ENCODE data around the gene SERPINB5. TPM values are rescaled to one million over a fixed set of nuclear protein-coding genes. Genes with fewer than 3 reads are reported as not detected.

Gene SERPINB5, protein sequence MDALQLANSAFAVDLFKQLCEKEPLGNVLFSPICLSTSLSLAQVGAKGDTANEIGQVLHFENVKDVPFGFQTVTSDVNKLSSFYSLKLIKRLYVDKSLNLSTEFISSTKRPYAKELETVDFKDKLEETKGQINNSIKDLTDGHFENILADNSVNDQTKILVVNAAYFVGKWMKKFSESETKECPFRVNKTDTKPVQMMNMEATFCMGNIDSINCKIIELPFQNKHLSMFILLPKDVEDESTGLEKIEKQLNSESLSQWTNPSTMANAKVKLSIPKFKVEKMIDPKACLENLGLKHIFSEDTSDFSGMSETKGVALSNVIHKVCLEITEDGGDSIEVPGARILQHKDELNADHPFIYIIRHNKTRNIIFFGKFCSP
- polyA plus RNA-seq (2011; rRNA removed) (not detected in 2 replicates), polyA minus RNA-seq (2011; rRNA and poly(A)+ RNA removed) (not detected in 2 replicates)

GRCh38 chr18:63476668-63477067 lies at the start of gene SERPINB5:
TSS of gene SERPINB5 (plus strand) at chr18:63476958. CDS start at chr18:63484429, 7,471 bp downstream.
- ChIA-PET CTCF (interaction anchor here (0.8 to 2.0 kb wide), 3 partner anchors 11 to 29 kb away, joined by 3 to 7 read pairs (median 3); no protein-coding TSS in a partner anchor), POLR2A (no interaction called here)
- Histone ChIP-seq H3K36me3 (ENCODE audit: control insufficient read depth, insufficient read depth, low read length) (no peaks in the 10 kb centered on the region), H3K4me3 (ENCODE audit: low read depth, low read length) (no peak within 1 kb of the TSS), H3K27me3 (ENCODE audit: control insufficient read depth, insufficient read depth, low read length) (peaks cover 2% of the 10 kb centered on the region; the same call in 1 of the 2 replicates)
- TF ChIP-seq, protein P1, sequence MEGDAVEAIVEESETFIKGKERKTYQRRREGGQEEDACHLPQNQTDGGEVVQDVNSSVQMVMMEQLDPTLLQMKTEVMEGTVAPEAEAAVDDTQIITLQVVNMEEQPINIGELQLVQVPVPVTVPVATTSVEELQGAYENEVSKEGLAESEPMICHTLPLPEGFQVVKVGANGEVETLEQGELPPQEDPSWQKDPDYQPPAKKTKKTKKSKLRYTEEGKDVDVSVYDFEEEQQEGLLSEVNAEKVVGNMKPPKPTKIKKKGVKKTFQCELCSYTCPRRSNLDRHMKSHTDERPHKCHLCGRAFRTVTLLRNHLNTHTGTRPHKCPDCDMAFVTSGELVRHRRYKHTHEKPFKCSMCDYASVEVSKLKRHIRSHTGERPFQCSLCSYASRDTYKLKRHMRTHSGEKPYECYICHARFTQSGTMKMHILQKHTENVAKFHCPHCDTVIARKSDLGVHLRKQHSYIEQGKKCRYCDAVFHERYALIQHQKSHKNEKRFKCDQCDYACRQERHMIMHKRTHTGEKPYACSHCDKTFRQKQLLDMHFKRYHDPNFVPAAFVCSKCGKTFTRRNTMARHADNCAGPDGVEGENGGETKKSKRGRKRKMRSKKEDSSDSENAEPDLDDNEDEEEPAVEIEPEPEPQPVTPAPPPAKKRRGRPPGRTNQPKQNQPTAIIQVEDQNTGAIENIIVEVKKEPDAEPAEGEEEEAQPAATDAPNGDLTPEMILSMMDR (IDR thresholded peaks at IDR 0.05; ENCODE audit: insufficient read depth, low read depth, low read length): no peak
- DNase-seq (ENCODE audit: low read depth): no peak

DNA sequence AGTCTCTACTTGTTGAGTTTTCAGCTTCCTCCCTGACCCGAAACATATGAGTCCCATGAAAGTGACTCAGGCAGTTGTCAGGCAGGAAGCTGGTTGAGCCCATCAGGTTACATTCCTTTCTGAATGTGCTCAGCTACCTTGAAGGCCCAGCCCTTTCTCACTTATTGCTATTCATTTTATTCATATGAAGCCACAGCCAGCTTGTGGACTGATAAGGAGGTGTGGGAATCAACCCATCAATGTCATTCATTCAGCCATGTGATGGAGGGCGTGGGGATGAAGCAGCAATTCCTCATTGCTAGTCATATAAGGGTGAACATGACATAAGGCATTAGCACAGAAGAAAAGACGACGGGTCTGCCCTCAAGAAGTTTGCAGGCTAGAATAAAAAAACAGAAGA lies 49.2 kb upstream of the SERPINB5 start:
- H3K27me3 ChIP-seq (ENCODE audit: control insufficient read depth, insufficient read depth, low read length): no peaks in the 10 kb centered on the region
- CTCF ChIA-PET: interaction anchor here (1.1 to 4.8 kb wide), 2 partner anchors 10 to 37 kb away, joined by 5 to 38 read pairs; no protein-coding TSS in a partner anchor
- TF ChIP-seq, protein P1 (IDR thresholded peaks at IDR 0.05; ENCODE audit: insufficient read depth, low read depth, low read length): no peak

DNA sequence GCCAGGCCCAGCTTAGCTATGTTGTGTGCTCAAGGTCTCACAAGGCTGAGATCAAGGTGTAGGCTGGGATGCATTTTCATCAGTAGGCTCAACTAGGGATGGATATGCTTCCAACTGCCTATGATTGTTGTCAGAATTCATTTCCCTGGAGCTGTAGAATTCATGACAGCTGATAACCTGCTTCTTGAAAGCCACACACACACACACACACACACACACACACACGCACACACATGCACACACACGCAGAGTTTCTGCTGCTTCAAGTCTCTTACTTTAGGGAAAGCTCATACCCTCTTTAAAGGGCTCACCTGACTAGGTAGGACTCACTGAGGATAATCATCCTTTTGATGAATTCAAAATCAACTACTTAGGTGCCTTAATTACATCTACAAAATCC lies 46.2 kb upstream of the SERPINB5 start:
- TF ChIP-seq, protein P1 (IDR thresholded peaks at IDR 0.05; ENCODE audit: insufficient read depth, low read depth, low read length): no peak
- peaks cover 2% of the 10 kb centered on the region; the same call in 1 of the 2 replicates for H3K27me3 ChIP-seq (ENCODE audit: control insufficient read depth, insufficient read depth, low read length)
- no peaks in the 10 kb centered on the region for H3K36me3 ChIP-seq (ENCODE audit: control insufficient read depth, insufficient read depth, low read length)
- DNase-seq (ENCODE audit: low read depth): no peak
- POLR2A ChIA-PET: no interaction called here
- CTCF ChIA-PET: no interaction called here
- H3K4me3 ChIP-seq (ENCODE audit: low read depth, low read length): no peak overlapping the region

More for the DNA sequence above, 49.2 kb upstream of the SERPINB5 start:
- POLR2A ChIA-PET: no interaction called here
- Histone ChIP-seq H3K4me3 (ENCODE audit: low read depth, low read length) (no peak overlapping the region), H3K36me3 (ENCODE audit: control insufficient read depth, insufficient read depth, low read length) (no peaks in the 10 kb centered on the region)
- DNase-seq (ENCODE audit: low read depth): no peak

DNA sequence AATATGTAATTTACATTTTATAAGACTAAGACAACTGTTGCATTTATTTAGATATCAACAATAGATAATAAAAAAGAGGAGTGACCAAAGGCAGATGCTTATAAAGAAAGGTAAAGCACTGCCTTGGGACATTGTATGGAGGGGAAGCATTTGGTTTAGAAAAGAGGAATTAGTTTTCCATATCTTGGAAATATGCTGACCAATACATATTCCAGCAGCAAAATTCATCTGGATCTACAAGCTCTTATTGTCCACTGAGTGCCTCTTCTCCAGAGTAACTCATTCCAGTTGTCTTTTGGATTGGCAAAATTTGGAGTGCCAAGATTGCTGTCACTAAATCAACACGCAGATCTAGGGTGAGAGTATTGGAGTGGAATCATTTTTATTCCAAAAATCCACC lies 45.6 kb upstream of the SERPINB5 start:
- Histone ChIP-seq H3K27me3 (ENCODE audit: control insufficient read depth, insufficient read depth, low read length) (peaks cover 2% of the 10 kb centered on the region; the same call in 1 of the 2 replicates), H3K36me3 (ENCODE audit: control insufficient read depth, insufficient read depth, low read length) (no peaks in the 10 kb centered on the region), H3K4me3 (ENCODE audit: low read depth, low read length) (no peak overlapping the region)
- TF ChIP-seq, protein P1 (IDR thresholded peaks at IDR 0.05; ENCODE audit: insufficient read depth, low read depth, low read length): no peak
- DNase-seq (ENCODE audit: low read depth): no peak
- CTCF ChIA-PET: no interaction called here
- POLR2A ChIA-PET: no interaction called here

DNA sequence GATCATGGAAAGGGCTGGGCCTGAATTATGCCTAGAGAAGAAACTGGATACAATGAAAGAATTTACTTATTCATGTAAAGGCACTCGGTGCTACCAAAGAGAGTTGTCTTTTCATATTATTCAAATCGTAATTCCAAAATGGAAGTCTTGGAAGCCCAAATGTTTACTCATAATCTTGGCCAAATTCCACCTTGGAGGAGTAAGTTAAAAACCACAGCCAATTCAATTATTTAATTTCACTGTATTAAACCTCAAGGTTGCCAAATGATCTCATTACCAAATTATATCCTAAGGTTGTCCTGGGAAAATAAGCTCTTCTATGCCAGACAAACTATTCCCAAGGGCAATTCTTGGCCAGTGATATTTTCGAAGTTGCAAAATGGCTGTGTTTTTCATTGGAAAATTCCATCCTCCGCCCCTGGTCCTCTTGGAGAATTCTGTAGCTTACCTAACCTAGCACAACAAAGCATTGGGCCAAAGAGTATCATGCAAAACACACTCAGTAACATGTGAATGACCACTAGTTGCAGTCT lies 43.4 kb upstream of the SERPINB5 start:
- peak; percentile 78 for DNase-seq (ENCODE audit: low read depth)
- H3K4me3 ChIP-seq (ENCODE audit: low read depth, low read length): no peak overlapping the region
- POLR2A ChIA-PET: no interaction called here
- CTCF ChIA-PET: no interaction called here
- H3K36me3 ChIP-seq (ENCODE audit: control insufficient read depth, insufficient read depth, low read length): no peaks in the 10 kb centered on the region
- peaks cover 2% of the 10 kb centered on the region; the same call in 1 of the 2 replicates for H3K27me3 ChIP-seq (ENCODE audit: control insufficient read depth, insufficient read depth, low read length)
- TF ChIP-seq, protein P1 (IDR thresholded peaks at IDR 0.05; ENCODE audit: insufficient read depth, low read depth, low read length): no peak

All from BJ (cell line).